Measurements from ENCODE around the gene RPL35. TPM values are rescaled to one million over a fixed set of nuclear protein-coding genes. Genes with fewer than 3 reads are reported as not detected.
A peak's percentile ranks its signal among the peaks of the same experiment; 100 is the strongest.

RPL35 gene
- total and polyA plus RNA-seq, 2 of the 8 experiments (the other 6 are each of a cell fraction or from before 2014, with no cell fraction given): 1,831 to 2,448 TPM

GRCh38 chr9:124863371-124863871 is 1.7 kb upstream of the RPL35 start:
- H3K27ac ChIP-seq (ENCODE audit: low read depth, low read length): no peak overlapping the region
- no peak overlapping the region for H2AFZ ChIP-seq (ENCODE audit: low read length)
- ChIA-PET POLR2A (ENCODE audit: partially characterized antibody) (interaction anchor here (1.0 to 25.5 kb wide), 7 partner anchors 10 to 377 kb away, joined by 3 to 573 read pairs (median 23); partner anchors contain the start of genes NR6A1, OLFML2A and WDR38), CTCF (ENCODE audit: partially characterized antibody) (interaction anchor here (1.0 to 42.1 kb wide), 7 partner anchors 11 to 518 kb away, joined by 3 to 1529 read pairs (median 5); partner anchors contain the start of genes NR6A1, OLFML2A and WDR38)
- no peak overlapping the region for H3K18ac ChIP-seq (ENCODE audit: extremely low read depth, low read length)
- H3K56ac ChIP-seq (replicated peaks; ENCODE audit: insufficient read length, low read depth, low read length): no peak overlapping the region
- H4K8ac ChIP-seq (ENCODE audit: extremely low read depth, insufficient read depth, low read length): no peak overlapping the region
- peaks cover 16 to 44% of the 10 kb centered on the region in 2 experiments for H3K79me2 ChIP-seq (ENCODE audit: control insufficient read depth in 1 of 2, insufficient read depth in 2 of 2, low read length in 2 of 2)
- H4K5ac ChIP-seq (ENCODE audit: insufficient read length, low read depth, low read length): no peak overlapping the region
- 97% methylated on average over 7 of the region's 7 CpGs; no CpG with 5 or more reads in 1 of the 2 experiments for WGBS, 2 experiments (ENCODE audit: extremely low coverage in 1 of 2, insufficient coverage in 1 of 2, insufficient read length in 1 of 2, insufficient replicate concordance in 2 of 2, low coverage in 1 of 2, low lambda C conversion rate in 2 of 2, missing lambda C conversion rate in 1 of 2)
- no peaks in the 10 kb centered on the region for H3K9me3 ChIP-seq (ENCODE audit: insufficient read depth in 2 of 2, low read depth in 1 of 2, low read length in 1 of 2)
- H4K20me1 ChIP-seq (replicated peaks in 1 of 2; ENCODE audit: control insufficient read depth in 1 of 2, insufficient read depth in 2 of 2, low read length in 2 of 2): peaks cover 24 to 25% of the 10 kb centered on the region in 2 experiments
- no peak overlapping the region for H3K4me3 ChIP-seq (ENCODE audit: extremely low read depth in 1 of 4, insufficient read depth in 2 of 4, low read depth in 3 of 4, low read length in 4 of 4)
- H3K4me2 ChIP-seq (ENCODE audit: insufficient read depth in 1 of 2, low read depth in 2 of 2, low read length in 2 of 2): no peak overlapping the region; a peak in 1 of 4 replicates
- peak overlapping the region; percentile 88; the same call in 1 of the 2 replicates for H2AK5ac ChIP-seq (ENCODE audit: low read depth, low read length)
- no peak overlapping the region for H3K23ac ChIP-seq (ENCODE audit: insufficient read length)
- peaks cover 23 to 28% (median 26%) of the 10 kb centered on the region in 4 experiments for H3K36me3 ChIP-seq (ENCODE audit: control insufficient read depth in 2 of 4, insufficient read depth in 4 of 4, low read length in 3 of 4)
- no peak overlapping the region for H2BK20ac ChIP-seq (ENCODE audit: low read length)
- H2BK5ac ChIP-seq (ENCODE audit: low read depth, low read length): no peak overlapping the region
- peaks cover 7% of the 10 kb centered on the region for H3K23me2 ChIP-seq (ENCODE audit: low read depth, low read length)
- H2BK15ac ChIP-seq (ENCODE audit: low read length): no peak overlapping the region
- no peak overlapping the region for H2BK120ac ChIP-seq (replicated peaks; ENCODE audit: low read depth, low read length)
- no peak overlapping the region for H3K14ac ChIP-seq (ENCODE audit: insufficient read length)
- H4K91ac ChIP-seq (replicated peaks; ENCODE audit: insufficient read length, low read length): no peak overlapping the region
- DNase-seq (ENCODE audit: low read depth in 1 of 2, low spot score in 2 of 2) (no peak), FAIRE-seq (no peak)
- H3K27me3 ChIP-seq (replicated peaks in 1 of 4; ENCODE audit: control insufficient read depth in 3 of 4, extremely low read depth in 1 of 4, insufficient read depth in 3 of 4, low read length in 3 of 4): no peaks in the 10 kb centered on the region
- peaks cover 8 to 15% (median 11%) of the 10 kb centered on the region in 4 experiments; a peak in 6 of 7 replicates for H3K4me1 ChIP-seq (replicated peaks in 1 of 4; ENCODE audit: control insufficient read depth in 3 of 4, insufficient read depth in 4 of 4, low read length in 3 of 4)
- peaks cover 10% of the 10 kb centered on the region for H3K79me1 ChIP-seq (ENCODE audit: low read depth, low read length)
- no peak overlapping the region for H3K4ac ChIP-seq (replicated peaks; ENCODE audit: insufficient read length, low read depth, low read length)
- no peak overlapping the region; the same call in 1 of the 2 replicates for H2BK12ac ChIP-seq (ENCODE audit: low read depth, low read length)
- no peak overlapping the region for H3K9ac ChIP-seq (replicated peaks in 1 of 4; ENCODE audit: extremely low read depth in 1 of 4, low read depth in 3 of 4, low read length in 3 of 4)
- TF ChIP-seq YY1 (IDR thresholded peaks at IDR 0.05; ENCODE audit: low read depth, low read length): no peak
- no peak for TF ChIP-seq BACH1 (IDR thresholded peaks at IDR 0.05; ENCODE audit: low read length)
- no peak for TF ChIP-seq MAFK (IDR thresholded peaks at IDR 0.05; ENCODE audit: low read depth, low read length)
- TF ChIP-seq RAD21 (IDR thresholded peaks at IDR 0.05 in 1 of 2, conservative IDR thresholded peaks at IDR 0.05 in 1 of 2; ENCODE audit: low read depth in 2 of 2, low read length in 2 of 2): no peak
- no peak for TF ChIP-seq JUN (IDR thresholded peaks at IDR 0.05; ENCODE audit: low read depth, low read length)
- no peak for TF ChIP-seq KDM1A (IDR thresholded peaks at IDR 0.05; ENCODE audit: borderline replicate concordance, low read length)
- no peak for TF ChIP-seq ATF3 (IDR thresholded peaks at IDR 0.05; ENCODE audit: insufficient read depth, low read depth, low read length)
- no peak for TF ChIP-seq ZNF274 (IDR thresholded peaks at IDR 0.05; ENCODE audit: borderline replicate concordance, extremely low read depth, low read length)
- TF ChIP-seq RBBP5 (IDR thresholded peaks at IDR 0.05; ENCODE audit: borderline replicate concordance, low read depth, low read length): no peak
- no peak for TF ChIP-seq PHF8 (conservative IDR thresholded peaks at IDR 0.05; ENCODE audit: low read depth, low read length)
- no peak for TF ChIP-seq CBX5 (IDR thresholded peaks at IDR 0.05; ENCODE audit: low read depth, low read length)
- no peak for TF ChIP-seq CTBP2 (IDR thresholded peaks at IDR 0.05; ENCODE audit: borderline replicate concordance, insufficient read depth, insufficient read length, low read length)
